ENCODE measurements around the gene PRKAG2.
"Not testable (repeated sequence)": the region's sequence is repeated elsewhere in the genome, so short reads cannot be mapped to it uniquely, and the experiment has no call there.

PRKAG2 gene

DNA sequence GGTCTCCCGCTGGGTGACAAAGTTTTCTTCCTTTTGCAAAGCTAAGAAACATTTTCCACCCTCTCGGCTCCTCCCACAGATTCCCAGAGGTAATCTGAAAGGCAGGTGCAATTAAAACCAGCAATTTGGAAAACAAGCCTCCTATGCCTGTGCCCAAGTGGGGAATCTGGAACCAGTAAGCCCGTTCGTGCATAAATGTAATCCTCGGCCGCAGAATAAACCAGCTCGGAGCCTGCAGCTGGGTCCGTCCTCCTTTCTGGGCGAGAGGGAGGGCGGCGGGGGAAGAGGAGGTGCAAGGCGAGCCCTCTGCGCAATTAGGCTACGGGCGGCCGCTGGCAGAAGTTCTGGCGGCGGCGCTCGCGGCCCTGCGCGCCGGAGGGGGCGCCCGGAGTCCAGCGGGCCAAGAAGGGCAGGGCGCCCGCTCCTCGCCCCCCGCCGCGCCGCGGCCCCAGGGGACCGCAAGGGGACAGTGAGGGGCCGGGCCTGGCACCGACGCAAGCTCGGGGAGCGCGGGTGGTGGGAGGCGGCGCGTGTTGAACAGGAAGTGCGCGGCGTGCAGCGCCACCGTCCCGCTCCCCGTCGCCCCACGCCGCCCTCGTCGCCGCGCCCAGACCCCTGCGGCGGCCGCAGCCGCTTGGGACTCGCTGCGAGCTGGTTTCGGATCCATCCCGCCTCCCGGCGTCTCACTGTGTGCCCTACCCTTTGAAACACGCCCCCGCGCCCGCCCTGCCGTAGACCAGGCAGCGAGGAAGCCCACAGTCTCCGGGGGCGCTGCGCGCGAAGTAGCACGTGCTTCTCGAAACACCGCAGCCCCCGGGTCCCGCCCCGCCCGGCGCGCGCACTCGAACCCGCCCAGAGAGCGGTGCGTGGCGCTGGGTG, at the start of gene PRKAG2:
Gene PRKAG2, minus strand, starts transcription at position 217 of the 879 bp plus-strand sequence. CDS start 495 bp downstream, outside the sequence.
- no peak for FAIRE-seq
- DNase-seq (ENCODE audit: low spot score) = no peak

DNA sequence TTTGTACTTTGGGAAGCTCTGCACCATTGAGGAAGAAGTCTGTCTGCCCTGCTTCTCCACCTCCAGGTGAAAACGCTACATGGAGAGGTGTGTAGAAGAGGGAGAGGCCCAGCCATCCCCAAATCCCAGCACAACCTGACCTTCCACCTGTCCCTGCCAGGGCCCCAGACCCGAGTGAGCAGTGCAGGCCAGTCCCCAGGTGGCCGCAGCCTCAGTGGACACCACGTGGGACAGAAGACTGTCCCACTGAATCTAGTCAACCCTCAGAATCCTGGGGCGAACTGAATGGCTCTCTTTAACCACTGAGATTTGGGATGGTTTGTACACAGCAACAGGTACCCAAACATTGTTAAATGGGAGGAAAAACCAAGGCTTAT, 49.4 kb upstream of the PRKAG2 start:
- DNase-seq (ENCODE audit: low spot score) (no peak), FAIRE-seq (no peak)

DNA sequence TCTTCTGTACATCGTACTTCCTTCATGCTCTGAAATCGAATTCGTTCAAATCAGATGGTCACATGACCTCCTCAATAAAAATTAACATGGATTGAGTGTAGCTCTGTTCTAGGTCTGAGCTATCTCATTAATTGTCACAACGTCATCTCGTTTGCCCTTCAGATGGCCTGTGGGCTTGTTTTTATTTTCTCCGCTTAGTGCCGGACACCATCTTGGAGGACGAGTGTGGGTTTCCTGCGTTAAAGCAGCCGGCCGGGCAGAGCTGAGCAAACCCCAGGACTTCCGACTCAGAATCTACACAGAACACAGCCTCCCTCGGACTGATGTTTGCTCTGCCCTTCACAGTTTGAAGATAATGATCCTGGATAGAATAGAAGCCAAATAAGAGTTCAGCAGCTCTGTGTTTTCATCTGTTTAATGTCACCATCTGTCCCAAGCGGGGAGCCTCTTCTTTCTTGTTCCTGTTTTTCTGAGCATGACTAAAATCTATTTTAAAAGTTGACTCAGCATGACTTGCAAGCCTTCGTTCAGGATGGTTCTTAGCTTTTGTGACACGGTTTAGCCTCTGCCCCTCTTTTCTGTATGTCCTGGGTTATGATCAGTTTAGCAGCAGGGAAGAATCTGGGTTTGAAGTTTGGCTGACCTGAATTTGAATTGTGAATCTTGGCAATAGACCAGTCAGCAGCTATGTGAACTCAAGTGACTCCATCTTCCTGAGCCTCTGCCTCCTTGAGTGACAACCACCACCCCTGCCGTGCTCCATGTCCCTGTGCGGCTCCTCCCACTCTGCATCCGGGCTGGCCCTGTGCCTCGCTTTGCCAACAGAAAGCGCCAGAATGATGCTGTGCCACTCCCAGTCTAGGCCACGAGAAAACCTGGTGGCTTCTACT, 48.8 kb upstream of the PRKAG2 start:
- no peak for DNase-seq (ENCODE audit: low spot score)
- FAIRE-seq = no peak

DNA sequence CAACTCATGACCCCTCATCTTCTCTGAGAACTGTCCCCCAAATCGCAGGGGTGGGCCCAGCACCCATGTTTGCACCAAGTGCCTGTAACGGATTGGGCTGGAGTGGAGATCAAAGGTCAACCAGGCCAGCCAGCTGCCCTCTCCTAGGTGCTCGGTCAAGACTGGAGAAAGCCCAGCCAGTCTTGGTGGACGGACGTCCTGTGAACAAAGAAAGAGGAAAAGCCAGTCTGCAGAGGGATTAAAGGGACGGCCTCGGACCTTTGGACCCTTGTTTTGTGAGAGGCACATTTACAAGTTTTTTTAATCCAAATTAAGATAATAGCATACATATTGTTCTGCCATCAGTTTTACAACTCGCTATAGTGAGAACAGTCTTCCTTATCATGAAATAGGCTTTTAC, 47.6 kb upstream of the PRKAG2 start:
- DNase-seq (ENCODE audit: low spot score) (no peak), FAIRE-seq (no peak)

DNA sequence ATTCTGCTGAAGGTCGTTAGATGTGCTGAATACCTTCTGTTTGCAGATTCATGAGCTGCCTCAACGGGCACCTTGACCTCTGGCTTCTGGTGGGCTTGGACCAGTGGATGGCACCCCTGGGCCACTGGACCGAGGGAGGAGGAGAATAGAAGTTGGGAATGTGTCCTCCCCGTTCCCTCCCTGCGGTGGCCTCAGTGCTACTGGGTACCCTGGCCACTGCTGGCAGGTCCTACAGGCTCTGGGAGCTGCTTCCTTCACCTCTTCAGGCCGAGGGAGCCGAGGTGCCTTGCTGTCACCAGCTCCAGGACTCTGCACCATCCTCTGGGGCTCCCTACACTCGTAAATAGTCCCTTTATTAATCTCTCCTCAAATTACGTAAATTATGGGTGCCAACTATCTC, 47.1 kb upstream of the PRKAG2 start:
- FAIRE-seq (no peak), DNase-seq (ENCODE audit: low spot score) (no peak)

DNA sequence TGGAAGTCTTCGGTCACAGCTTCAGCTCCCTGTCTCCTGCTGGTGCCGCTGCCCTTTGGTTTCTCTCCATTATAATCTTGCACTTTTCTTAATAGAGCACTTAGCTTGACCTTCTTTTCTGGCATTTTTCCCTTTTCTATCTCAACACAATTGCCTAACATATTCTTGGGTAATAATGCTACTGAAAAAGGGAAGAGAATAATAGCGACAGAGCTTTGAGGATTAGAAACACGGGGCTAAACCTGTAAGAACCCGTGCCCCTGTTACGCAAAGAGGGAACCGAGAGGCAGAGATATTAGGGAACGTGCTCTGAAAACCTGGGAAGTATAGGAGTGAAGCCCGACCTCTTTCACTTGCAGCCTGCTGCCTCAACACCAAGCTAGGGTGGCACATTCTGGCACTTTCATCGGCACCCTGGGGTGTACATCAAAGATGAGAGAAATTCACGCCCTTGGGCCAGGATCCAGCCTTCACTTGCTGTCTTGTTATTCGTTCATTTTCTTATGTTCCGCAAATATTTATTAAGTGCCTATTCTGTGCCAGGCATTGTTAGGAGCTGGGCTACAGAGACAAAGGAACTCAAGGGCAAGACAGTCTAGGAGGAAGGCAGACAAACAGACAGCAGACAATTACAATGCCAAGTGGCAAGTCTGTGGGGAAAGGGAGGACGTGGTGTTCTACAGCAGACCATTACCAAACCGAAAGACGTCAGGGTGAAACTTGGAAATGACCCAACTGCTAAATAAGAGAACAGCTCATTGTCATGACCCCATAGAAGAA, 46.4 kb upstream of the PRKAG2 start:
- DNase-seq (ENCODE audit: low spot score) (no peak), FAIRE-seq (no peak)

DNA sequence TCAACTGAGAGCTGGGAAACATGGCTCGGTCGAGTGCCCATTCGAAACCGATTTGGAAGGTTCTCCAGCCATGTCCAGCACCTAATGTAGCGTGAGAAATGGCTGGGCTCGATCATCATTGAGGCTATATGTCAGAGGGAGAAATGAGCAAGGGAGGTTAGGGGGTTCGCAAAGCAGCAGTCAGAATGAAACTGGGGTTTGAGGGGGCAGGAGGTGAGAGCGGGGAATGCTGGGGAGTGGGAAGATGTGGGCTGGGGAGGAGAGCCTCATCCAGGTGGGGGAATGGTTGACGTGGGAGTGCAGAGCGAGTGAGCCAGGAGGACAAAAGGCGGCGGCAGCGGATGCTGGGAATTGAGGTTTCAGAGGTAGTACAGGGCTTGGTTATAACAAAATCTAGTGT, 44.5 kb upstream of the PRKAG2 start:
- no peak for DNase-seq (ENCODE audit: low spot score)
- FAIRE-seq = no peak

DNA sequence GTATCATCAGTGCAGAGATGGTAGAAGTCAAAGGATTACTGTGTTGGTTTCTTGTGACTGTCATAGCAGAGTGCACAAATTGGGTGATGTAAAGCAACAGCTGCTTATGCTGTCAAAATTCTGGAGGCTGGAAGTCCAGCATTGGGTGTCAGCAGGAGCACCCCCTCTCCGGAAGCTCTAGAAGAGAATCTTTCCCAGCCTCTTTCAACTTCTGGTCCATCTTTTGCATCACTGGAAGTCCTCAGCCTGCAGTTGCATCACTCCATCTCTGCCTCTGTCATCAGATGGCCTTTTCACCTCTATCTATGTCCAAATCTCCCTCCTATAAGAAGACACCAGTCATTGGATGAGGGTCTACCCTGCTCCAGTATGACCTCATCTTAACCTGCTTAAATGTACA, 43.6 kb upstream of the PRKAG2 start:
- FAIRE-seq = no peak
- no peak for DNase-seq (ENCODE audit: low spot score)

DNA sequence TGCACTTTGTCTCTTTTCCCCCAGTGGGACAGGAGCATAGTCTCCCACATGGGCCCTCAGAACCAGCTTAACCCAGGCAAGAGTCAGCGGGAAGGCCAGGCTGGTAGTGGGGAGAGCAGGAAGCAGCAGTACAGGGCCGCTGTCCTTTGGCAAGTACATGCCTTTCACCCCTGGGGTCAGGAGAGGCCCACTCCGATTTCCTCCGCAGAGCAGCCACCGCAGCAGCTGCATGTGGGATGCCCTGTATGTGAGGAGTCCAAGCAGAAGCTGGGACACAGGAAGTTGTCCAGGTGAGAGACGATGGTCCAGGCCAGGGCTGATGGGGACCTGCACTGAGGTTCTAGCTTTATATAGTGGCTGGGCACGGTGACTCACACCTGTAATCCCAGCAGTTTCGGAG, 42.7 kb upstream of the PRKAG2 start:
- FAIRE-seq = no peak
- DNase-seq (ENCODE audit: low spot score) = no peak

DNA sequence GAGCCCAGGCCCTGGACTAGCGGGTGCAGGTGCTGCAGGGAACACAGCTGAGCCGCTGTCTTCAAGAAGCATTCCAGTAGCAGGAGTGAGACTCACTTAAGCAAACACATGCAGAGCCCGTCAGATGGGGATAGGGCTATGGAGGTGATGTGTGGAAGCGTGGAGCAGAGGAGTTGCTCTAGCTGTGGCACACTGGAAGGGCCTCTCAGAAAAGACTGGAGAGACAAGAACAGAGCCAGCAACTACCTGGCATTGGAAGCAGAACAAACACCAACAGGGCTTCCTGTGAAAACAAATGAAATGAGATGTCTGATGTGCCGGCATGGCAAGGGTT, 41.6 kb upstream of the PRKAG2 start:
- no peak for DNase-seq (ENCODE audit: low spot score)

DNA sequence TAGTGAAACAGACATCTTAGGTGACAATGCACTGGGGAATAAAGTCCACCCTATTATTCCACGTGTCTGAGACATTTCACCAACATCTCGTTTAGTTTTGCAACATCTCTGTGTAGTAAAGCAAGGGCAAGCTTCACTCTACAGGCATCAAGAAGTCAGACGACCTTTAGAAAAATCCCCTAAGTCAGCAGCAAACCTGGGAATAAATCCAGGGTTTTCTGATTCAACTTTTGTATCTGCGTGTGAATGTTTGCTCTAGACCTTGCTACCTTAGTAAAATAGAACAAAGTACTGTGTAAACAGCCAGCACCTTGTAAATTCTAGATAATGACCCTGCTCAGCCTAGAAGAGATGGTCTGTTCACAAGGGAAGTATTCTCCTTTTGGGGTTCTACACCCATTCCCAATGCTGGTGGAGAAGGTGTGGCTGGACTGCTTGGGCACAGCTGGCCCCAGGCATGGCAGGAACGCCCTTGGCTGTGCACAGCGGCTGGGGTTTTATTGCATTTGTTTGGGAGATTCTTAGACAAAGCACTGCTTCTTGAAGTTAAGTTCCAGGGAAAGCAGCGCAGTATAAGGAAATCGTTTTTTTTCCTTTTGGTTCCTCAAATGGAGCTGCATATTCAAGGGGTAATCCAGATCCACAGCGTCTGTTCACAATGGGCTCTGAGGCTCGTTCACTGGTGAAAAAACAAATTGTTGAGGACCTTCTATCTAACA, 41.0 kb upstream of the PRKAG2 start:
- no peak for DNase-seq (ENCODE audit: low spot score)
- no peak for FAIRE-seq

More for the DNA sequence above, 41.6 kb upstream of the PRKAG2 start:
- FAIRE-seq = no peak

DNA sequence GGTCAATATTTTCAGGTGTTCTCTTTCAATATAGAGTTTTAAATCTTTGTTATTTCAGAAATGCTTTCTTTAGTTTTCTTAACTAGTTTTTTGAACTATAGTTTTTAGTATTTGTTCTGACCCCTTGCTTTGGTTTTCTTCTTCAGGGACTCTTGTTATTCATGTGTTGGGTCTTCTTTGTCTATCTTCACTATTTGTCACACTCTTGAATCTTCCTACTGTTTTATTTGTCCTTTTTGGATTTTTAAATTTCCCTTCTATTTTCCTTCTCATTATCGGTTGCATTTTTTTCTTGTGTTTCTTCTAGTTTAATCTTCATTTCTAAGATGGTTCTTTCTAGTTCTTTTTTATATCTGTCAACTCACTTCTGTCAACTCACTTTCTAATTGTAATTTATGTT, 37.1 kb upstream of the PRKAG2 start:
- FAIRE-seq (no peak), DNase-seq (ENCODE audit: low spot score) (no peak)

DNA sequence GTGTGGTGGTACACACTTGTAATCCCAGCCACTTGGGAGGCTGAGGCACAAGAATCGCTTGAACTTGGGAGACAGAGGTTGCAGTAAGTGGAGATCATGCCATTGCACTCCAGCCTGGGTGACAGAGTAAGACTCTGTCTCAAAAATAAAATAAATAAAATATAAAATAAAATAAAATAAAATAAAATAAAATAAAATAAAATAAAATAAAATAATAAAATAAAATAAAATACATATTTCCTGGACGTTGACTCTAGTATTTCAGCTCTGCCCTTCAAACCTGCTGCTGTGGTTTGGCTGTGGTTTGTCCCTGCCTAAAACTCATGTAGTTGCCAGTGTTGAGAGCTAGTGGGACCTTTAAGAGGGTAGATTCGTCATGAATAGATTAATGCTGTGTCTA, 33.7 kb upstream of the PRKAG2 start:
- not testable (repeated sequence) for FAIRE-seq; DNase-seq (ENCODE audit: low spot score)

DNA sequence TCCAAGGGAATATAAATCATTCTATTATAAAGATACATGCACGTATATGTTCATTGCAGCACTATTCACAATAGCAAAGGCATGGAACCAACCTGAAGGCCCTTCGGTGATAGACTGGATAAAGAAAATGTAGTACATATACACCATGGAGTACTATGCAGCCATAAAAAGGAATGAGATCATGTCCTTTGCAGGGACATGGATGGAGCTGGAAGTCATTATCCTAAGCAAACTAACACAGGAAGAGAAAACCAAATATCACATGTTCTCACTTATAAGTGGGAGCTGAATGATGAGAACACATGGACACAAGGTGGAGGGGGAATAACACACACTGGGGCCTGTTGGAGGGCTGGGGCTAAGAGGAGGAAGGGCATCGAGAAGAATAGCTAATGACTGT, 30.2 kb upstream of the PRKAG2 start:
- FAIRE-seq; DNase-seq (ENCODE audit: low spot score): not testable (repeated sequence)

DNA sequence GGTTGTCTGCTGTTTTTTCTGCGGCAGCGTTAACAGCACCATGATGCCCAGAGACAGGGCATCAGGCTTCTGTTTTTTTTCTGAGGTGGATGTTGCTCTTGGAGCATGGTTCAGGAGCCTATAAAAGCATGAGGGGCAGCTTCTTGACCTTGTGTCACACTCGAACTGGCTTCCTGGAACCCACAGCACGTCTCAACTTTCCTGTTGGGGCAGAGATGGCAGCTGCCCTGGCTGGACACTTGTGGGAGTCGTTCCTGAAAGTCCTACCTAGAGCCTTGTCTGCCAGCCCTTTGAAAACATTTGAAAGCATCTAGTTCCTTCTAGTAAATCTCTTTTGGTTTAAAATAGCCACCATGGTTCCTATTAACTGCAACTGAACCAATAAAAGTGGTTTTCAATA, 28.9 kb upstream of the PRKAG2 start:
- no peak for DNase-seq (ENCODE audit: low spot score)
- FAIRE-seq = no peak

DNA sequence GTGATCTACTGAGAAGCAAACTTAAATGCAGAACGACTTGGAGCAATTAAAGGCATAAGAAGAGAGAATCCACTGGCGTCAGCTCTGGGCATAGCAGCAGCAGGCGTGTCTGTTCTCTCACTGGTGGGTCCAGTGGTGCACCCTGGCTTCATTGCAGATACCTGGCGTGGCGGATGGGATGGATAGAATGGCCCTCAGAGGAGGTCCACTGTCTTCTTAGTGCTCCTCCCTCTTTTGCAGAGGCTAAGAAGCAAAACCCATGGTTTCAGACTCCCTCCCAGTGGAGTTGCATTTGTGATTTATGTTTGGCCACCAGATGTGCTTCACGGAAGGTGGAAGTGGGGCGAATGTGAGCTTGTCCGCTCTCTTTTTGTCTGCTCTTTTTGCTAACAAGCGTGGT, 28.4 kb upstream of the PRKAG2 start:
- FAIRE-seq = no peak
- DNase-seq (ENCODE audit: low spot score) = no peak

DNA sequence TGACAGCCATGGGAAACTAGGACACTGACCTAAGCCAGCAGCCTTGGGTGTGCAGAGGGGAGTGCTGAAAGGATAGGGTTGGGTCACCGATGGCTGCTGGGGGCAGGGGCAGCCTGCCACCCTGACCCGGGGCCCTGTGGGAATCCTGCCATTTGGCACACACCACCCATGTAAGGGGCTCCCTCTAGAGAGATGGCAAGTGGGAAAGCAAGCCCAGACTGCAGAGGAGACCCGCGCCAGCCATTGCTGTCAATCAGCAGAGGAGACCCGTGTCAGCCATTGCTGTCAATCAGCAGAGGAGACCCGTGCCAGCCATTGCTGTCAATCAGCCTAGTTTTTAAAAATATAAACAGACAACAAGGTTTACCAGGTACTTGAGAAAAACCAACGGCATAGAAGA, 27.4 kb upstream of the PRKAG2 start:
- no peak for DNase-seq (ENCODE audit: low spot score)
- no peak for FAIRE-seq

DNA sequence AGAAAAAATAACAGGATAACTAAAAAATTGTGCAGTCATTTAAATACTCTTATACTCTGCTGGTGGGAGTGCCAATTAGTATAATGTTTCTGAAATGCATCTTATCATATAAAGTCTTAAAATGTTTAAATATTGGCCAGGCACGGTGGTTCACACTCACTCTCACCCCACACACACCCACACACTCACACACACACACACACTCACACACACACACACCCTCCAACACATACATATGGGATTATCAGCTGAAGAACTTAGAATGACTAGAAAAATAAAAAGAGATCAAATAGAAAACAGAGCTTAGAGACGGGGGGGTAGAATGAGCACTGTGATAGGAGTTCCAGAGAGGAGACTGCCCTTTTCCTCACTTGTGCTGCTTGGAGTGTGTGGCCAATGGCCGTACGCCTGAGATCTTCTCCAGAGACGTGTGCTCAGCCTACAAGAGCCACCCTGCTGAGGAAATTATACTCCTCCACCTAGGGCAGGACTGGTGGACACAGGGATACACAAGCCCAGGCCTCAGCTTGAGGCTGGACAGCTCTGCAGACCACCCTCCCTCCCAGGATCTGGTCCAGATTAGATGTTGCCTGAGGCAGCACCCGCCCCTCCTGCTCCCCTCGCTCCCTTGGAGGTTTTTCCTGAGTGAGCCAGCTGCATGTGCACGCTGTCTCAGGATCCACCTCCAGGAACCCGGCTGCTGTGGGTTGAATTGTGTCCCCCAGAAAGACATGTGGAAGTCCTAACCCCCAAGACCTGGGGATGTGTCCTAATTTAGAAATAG, 26.5 kb upstream of the PRKAG2 start:
- DNase-seq (ENCODE audit: low spot score) (no peak), FAIRE-seq (no peak)

DNA sequence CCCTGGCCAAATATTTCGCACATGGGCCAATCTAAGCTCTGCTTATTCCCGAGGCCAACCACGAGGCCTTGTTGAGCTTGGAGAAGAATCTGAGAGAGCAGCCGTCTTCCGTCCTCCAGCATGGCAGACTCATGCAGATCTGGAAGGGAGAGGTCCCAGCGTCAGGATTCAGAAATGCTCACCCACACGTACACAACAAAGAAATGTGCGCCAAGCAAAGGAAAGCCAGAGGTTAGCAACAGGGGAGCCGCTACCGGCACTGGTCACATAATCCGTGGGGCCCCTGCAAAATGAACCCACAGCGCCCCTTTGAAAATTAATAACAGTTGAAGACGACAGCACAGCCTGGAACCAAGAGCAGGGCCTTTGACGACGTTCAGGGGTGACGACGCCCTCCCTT, 25.4 kb upstream of the PRKAG2 start:
- no peak for DNase-seq (ENCODE audit: low spot score)
- FAIRE-seq = no peak

DNA sequence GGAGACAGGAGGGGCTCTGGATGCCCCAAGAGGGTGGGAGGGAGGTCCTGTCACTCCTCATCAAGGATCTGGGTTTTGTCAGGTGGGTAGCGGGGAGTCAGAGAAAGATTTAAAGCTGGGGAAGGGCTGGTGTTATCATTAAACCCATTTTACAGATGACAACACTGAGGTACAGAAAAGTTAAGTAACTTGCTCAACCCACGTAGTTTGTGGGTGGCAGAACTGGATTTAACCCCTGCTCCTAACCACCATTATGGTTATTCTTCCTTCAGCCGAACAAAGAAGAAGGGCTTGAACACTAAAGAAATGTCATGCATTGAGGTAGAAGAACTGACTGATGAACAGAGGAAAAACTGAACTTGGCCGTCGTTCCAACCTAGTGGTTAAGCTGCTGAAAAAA, 24.9 kb upstream of the PRKAG2 start:
- DNase-seq (ENCODE audit: low spot score) = no peak
- no peak for FAIRE-seq

All from RCC 7860 (cell line).